ENCODE data around the gene ATP9B.

The ATP9B gene

DNA sequence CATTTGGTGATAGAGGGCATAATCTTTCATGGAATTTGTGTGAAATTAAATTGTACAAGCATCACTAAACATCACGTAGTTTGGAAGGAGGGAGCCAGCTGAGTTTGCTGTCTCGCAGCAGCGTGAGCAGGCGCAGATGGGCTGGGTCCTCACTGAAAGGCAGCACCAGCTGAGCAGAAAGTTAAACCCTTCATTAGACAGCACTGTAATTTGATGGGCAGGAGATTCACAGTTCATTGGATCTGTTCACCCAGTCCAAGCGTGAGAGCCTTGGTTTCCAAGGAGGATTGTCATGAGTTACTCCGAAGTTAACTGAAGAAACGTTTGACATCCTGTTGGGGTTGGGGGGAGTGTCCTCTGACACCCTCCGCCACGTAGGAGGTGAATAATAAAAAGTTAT, 236.7 kb downstream of the ATP9B start:
- no peaks in the 10 kb centered on the region for H3K4me1 ChIP-seq (ENCODE audit: insufficient read depth, low read length, poor library complexity, severe bottlenecking)
- no peaks in the 10 kb centered on the region for H3K9me3 ChIP-seq (ENCODE audit: insufficient read depth, low read depth, low read length)
- TF ChIP-seq, protein P1, sequence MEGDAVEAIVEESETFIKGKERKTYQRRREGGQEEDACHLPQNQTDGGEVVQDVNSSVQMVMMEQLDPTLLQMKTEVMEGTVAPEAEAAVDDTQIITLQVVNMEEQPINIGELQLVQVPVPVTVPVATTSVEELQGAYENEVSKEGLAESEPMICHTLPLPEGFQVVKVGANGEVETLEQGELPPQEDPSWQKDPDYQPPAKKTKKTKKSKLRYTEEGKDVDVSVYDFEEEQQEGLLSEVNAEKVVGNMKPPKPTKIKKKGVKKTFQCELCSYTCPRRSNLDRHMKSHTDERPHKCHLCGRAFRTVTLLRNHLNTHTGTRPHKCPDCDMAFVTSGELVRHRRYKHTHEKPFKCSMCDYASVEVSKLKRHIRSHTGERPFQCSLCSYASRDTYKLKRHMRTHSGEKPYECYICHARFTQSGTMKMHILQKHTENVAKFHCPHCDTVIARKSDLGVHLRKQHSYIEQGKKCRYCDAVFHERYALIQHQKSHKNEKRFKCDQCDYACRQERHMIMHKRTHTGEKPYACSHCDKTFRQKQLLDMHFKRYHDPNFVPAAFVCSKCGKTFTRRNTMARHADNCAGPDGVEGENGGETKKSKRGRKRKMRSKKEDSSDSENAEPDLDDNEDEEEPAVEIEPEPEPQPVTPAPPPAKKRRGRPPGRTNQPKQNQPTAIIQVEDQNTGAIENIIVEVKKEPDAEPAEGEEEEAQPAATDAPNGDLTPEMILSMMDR (conservative IDR thresholded peaks at IDR 0.05; ENCODE audit: low read length): no peak
- TF ChIP-seq EZH2phosphoT487 (IDR thresholded peaks at IDR 0.05; ENCODE audit: borderline replicate concordance): no peak
- H4K20me1 ChIP-seq (ENCODE audit: insufficient read depth, low read length, poor library complexity, severe bottlenecking): no peaks in the 10 kb centered on the region
- H3K9me2 ChIP-seq (replicated peaks; ENCODE audit: low read depth, low read length): no peaks in the 10 kb centered on the region
- H3F3A ChIP-seq (ENCODE audit: low read depth): no peaks in the 10 kb centered on the region
- no peak overlapping the region for H3K9ac ChIP-seq (ENCODE audit: low read depth, low read length, poor library complexity, severe bottlenecking)
- no peak overlapping the region for H3K4me2 ChIP-seq (ENCODE audit: low read depth, low read length, poor library complexity, severe bottlenecking)
- no peaks in the 10 kb centered on the region for H3K27me3 ChIP-seq (ENCODE audit: insufficient read depth, low read length, poor library complexity, severe bottlenecking)
- no peak overlapping the region for H3K4me3 ChIP-seq (ENCODE audit: low read length, poor library complexity, severe bottlenecking)
- peaks cover 26% of the 10 kb centered on the region; the same call in 1 of the 2 replicates for H3K36me3 ChIP-seq (ENCODE audit: insufficient read depth, low read length)
- no peaks in the 10 kb centered on the region for H3K79me2 ChIP-seq (ENCODE audit: insufficient read depth, low read length)
- no peak overlapping the region for H2AFZ ChIP-seq (ENCODE audit: low read length)

DNA sequence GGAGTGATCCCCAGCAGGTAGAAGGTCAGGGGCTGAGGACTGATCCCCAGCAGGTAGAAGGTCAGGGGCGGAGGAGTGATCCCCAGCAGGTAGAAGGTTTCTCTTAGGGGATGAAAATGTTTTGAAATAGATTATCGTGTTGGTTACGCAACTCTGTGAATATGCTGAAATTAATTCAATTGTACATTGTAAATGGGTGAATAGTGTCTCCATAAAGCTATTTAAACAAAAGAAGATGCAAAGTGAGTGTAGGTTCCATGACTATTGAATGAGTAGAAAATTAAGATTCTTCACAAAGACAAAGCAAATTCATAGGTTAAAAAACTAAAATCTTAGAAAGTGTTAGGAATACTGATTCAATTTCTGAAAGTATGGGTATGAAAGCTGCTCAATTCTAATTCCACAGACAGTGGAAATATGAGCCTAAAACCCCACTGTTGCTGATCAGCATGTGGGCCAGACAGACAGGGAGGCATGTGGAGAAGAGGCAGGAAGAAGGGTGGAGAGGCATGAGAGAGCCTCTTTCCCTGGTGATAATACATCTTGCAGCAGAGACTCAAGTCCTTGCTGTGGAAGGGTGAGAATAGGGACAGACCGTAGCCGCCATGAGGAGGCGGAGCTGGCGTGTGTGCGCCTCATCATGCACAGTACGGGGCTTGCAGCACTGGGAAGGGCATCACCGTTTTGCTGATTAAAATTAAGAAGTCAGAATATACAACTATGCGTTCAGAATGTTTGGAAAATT, 240.6 kb downstream of the ATP9B start:
- Histone ChIP-seq H3K27me3 (ENCODE audit: insufficient read depth, low read length, poor library complexity, severe bottlenecking) (no peaks in the 10 kb centered on the region), H3K36me3 (ENCODE audit: insufficient read depth, low read length) (peaks cover 18% of the 10 kb centered on the region; the same call in 1 of the 2 replicates), H3K4me3 (ENCODE audit: low read length, poor library complexity, severe bottlenecking) (no peak overlapping the region), H3K9me3 (ENCODE audit: insufficient read depth, low read depth, low read length) (no peaks in the 10 kb centered on the region), H3K79me2 (ENCODE audit: insufficient read depth, low read length) (no peaks in the 10 kb centered on the region), H3F3A (ENCODE audit: low read depth) (no peaks in the 10 kb centered on the region), H2AFZ (ENCODE audit: low read length) (no peak overlapping the region), H3K4me2 (ENCODE audit: low read depth, low read length, poor library complexity, severe bottlenecking) (no peak overlapping the region), H3K9ac (ENCODE audit: low read depth, low read length, poor library complexity, severe bottlenecking) (no peak overlapping the region), H4K20me1 (ENCODE audit: insufficient read depth, low read length, poor library complexity, severe bottlenecking) (no peaks in the 10 kb centered on the region), H3K9me2 (replicated peaks; ENCODE audit: low read depth, low read length) (no peaks in the 10 kb centered on the region), H3K4me1 (ENCODE audit: insufficient read depth, low read length, poor library complexity, severe bottlenecking) (no peaks in the 10 kb centered on the region)
- TF ChIP-seq EZH2phosphoT487 (IDR thresholded peaks at IDR 0.05; ENCODE audit: borderline replicate concordance): no peak
- TF ChIP-seq, protein P1 (conservative IDR thresholded peaks at IDR 0.05; ENCODE audit: low read length): no peak

DNA sequence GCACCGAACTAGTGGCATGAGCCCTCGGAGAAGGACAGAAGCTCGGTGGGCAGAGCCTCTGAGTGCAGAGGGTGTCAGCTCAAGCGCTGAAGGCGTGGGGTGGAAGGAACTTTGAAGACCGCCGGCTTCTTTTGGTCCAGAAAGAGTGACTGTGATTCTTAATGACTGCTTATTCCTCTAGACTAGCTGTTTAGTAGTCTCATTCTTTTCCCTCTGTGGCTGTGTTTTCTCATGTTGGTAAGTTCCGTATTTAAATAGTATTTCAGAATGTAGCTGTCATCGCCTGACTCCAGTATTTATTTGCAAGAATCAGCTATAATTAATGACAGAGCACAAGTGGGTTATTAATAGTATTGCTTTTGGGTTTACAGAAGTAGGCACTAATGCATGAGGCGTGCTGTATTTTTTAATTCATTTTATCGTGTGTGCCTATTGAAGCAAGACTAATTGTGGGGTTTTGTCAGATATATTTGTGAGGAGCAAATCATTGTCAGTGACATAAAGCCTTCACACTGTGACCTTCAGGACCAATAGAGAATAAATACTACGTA, 245.7 kb downstream of the ATP9B start:
- Histone ChIP-seq H3F3A (ENCODE audit: low read depth) (no peaks in the 10 kb centered on the region; the same call in 1 of the 2 replicates), H2AFZ (ENCODE audit: low read length) (no peak overlapping the region), H4K20me1 (ENCODE audit: insufficient read depth, low read length, poor library complexity, severe bottlenecking) (no peaks in the 10 kb centered on the region), H3K4me3 (ENCODE audit: low read length, poor library complexity, severe bottlenecking) (no peak overlapping the region), H3K4me2 (ENCODE audit: low read depth, low read length, poor library complexity, severe bottlenecking) (no peak overlapping the region), H3K4me1 (ENCODE audit: insufficient read depth, low read length, poor library complexity, severe bottlenecking) (peaks cover 18% of the 10 kb centered on the region), H3K36me3 (ENCODE audit: insufficient read depth, low read length) (no peaks in the 10 kb centered on the region; the same call in 1 of the 2 replicates), H3K9me2 (replicated peaks; ENCODE audit: low read depth, low read length) (no peaks in the 10 kb centered on the region), H3K9ac (ENCODE audit: low read depth, low read length, poor library complexity, severe bottlenecking) (no peak overlapping the region), H3K27me3 (ENCODE audit: insufficient read depth, low read length, poor library complexity, severe bottlenecking) (no peaks in the 10 kb centered on the region), H3K9me3 (ENCODE audit: insufficient read depth, low read depth, low read length) (no peaks in the 10 kb centered on the region), H3K79me2 (ENCODE audit: insufficient read depth, low read length) (no peaks in the 10 kb centered on the region)
- no peak for TF ChIP-seq EZH2phosphoT487 (IDR thresholded peaks at IDR 0.05; ENCODE audit: borderline replicate concordance)
- TF ChIP-seq, protein P1 (conservative IDR thresholded peaks at IDR 0.05; ENCODE audit: low read length): no peak

Data from Loucy (cell line).